Sigmoid colon (tissue), 4 donors: ENCODE results near the gene FBXO42.

Source experiments
- EP300 ChIP-seq, 4 donors: sonication (generic); formaldehyde crosslinking; IDR thresholded peaks; one replicate each; pipeline ENCODE4 v1.6.1; 2017; ENCODE audit warnings: antibody characterized with exemption in 4 of 4
- TF ChIP-seq, protein P1 (sequence below), 4 experiments: fragments of 450-650 bp in 3 of 4; fragments of 200-600 bp in 1 of 4; IDR thresholded peaks; one replicate each; pipeline ENCODE4 v1.5.1; 2016 to 2019; ENCODE audit warnings: antibody characterized with exemption in 4 of 4, mild to moderate bottlenecking in 3 of 4, moderate library complexity in 2 of 4

DNA sequence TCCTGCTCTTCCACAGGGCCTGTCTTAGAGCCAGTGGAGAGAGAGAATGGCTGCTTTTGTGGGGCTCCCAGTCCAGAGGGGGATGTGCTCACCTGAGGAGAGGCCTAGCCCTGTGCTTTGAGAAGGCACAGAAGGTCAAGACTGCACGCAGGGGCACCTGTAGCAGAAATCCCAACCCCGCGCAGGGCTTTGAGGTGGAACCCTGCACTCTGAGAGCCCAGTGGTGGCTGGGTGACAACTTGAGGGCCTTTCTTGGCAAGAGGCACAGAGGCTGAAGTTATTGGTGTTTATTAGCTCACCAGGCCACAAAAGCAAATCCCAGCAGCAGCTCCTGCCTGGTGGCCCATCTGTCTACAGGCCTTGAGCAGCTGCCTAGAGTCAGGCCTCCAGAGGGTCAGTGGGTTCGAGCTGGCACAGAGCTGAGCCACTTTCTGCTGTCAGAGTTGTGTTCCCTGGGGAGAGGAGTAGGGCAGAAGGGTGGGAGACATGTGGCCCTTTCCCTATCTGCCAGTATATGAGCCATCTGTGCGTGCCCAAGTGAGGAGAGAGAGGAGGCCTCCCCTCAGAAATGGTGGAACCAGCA, 46.2 kb upstream of the FBXO42 start:
- TF ChIP-seq, protein P1, sequence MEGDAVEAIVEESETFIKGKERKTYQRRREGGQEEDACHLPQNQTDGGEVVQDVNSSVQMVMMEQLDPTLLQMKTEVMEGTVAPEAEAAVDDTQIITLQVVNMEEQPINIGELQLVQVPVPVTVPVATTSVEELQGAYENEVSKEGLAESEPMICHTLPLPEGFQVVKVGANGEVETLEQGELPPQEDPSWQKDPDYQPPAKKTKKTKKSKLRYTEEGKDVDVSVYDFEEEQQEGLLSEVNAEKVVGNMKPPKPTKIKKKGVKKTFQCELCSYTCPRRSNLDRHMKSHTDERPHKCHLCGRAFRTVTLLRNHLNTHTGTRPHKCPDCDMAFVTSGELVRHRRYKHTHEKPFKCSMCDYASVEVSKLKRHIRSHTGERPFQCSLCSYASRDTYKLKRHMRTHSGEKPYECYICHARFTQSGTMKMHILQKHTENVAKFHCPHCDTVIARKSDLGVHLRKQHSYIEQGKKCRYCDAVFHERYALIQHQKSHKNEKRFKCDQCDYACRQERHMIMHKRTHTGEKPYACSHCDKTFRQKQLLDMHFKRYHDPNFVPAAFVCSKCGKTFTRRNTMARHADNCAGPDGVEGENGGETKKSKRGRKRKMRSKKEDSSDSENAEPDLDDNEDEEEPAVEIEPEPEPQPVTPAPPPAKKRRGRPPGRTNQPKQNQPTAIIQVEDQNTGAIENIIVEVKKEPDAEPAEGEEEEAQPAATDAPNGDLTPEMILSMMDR (IDR thresholded peaks at IDR 0.05): no peak
- TF ChIP-seq EP300 (IDR thresholded peaks at IDR 0.05): no peak
